PFSK-1 (cell line): ENCODE measurements around the gene PLEKHM1.

ENCODE experiments used
- FOXP2 ChIP-seq: optimal IDR thresholded peaks from 2 replicates; pipeline ENCODE3; 2011; ENCODE audit warnings: borderline replicate concordance, control low read depth, inconsistent platforms; ENCODE audit not compliant: insufficient read depth; ENCODE audit errors: extremely low read length, extremely low read depth
- POLR2AphosphoS5 ChIP-seq: IDR thresholded peaks from 2 replicates; pipeline ENCODE4 v1.6.1; 2012; ENCODE audit warnings: low read depth, mild to moderate bottlenecking, control low read depth, low read length, moderate library complexity
- SIN3A ChIP-seq: IDR thresholded peaks from 2 replicates; pipeline ENCODE4 v1.6.1; 2012; ENCODE audit warnings: mild to moderate bottlenecking, low read length, moderate library complexity, borderline replicate concordance; ENCODE audit not compliant: insufficient read depth
- TAF1 ChIP-seq: IDR thresholded peaks from 2 replicates; pipeline ENCODE4 v1.6.1; 2012; ENCODE audit warnings: low read length, control low read depth, borderline replicate concordance; ENCODE audit not compliant: insufficient read depth
- TF ChIP-seq, protein P1 (sequence below), 2 experiments: IDR thresholded peaks; 2 replicates each; pipeline versions ENCODE4 v1.6.1 to v1.8.0; 2011 to 2012; ENCODE audit warnings: low read depth in 2 of 2, low read length in 2 of 2, control low read depth in 1 of 2, inconsistent platforms in 1 of 2, mild to moderate bottlenecking in 1 of 2, moderate library complexity in 1 of 2; ENCODE audit not compliant: insufficient read depth in 1 of 2

DNA sequence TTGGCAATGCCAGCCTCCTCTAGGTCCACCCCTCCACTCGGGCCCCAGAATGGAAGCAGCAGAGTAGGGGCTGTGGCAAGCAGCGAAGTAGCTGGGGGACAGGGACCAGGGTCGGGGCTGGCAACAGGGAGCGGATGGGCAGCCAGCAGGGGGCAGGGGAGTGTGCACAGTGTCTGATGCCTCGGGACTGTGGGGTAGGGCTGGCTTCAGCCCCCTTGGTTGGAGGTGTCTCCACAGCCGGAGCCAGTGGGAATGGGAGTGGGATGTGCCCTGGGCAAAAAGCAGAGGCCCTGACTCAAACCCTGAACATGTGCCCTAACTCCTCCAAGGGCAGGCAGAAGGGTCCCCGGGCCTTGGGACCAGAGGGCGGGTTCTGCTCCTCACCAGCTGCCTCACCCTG lies 39.4 kb downstream of the PLEKHM1 start:
- no peak for TF ChIP-seq POLR2AphosphoS5
- TF ChIP-seq, protein P1, sequence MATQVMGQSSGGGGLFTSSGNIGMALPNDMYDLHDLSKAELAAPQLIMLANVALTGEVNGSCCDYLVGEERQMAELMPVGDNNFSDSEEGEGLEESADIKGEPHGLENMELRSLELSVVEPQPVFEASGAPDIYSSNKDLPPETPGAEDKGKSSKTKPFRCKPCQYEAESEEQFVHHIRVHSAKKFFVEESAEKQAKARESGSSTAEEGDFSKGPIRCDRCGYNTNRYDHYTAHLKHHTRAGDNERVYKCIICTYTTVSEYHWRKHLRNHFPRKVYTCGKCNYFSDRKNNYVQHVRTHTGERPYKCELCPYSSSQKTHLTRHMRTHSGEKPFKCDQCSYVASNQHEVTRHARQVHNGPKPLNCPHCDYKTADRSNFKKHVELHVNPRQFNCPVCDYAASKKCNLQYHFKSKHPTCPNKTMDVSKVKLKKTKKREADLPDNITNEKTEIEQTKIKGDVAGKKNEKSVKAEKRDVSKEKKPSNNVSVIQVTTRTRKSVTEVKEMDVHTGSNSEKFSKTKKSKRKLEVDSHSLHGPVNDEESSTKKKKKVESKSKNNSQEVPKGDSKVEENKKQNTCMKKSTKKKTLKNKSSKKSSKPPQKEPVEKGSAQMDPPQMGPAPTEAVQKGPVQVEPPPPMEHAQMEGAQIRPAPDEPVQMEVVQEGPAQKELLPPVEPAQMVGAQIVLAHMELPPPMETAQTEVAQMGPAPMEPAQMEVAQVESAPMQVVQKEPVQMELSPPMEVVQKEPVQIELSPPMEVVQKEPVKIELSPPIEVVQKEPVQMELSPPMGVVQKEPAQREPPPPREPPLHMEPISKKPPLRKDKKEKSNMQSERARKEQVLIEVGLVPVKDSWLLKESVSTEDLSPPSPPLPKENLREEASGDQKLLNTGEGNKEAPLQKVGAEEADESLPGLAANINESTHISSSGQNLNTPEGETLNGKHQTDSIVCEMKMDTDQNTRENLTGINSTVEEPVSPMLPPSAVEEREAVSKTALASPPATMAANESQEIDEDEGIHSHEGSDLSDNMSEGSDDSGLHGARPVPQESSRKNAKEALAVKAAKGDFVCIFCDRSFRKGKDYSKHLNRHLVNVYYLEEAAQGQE (IDR thresholded peaks at IDR 0.05; ENCODE audit: insufficient read depth in 1 of 2, low read depth in 2 of 2, low read length in 2 of 2) = no peak
- no peak for TF ChIP-seq TAF1
- no peak for TF ChIP-seq SIN3A
- no peak for TF ChIP-seq FOXP2
